ENCODE results near the gene DCPS.

- TF ChIP-seq CTCF (IDR thresholded peaks at IDR 0.05) (no peak), POLR2AphosphoS5 (IDR thresholded peaks at IDR 0.05; ENCODE audit: insufficient read depth in 1 of 2, low read depth in 1 of 2) (peak in 1 of 2 donors; percentile 2), POLR2A (IDR thresholded peaks at IDR 0.05) (no peak)
These were observed 56.2 kb downstream of the DCPS start for GRCh38 chr11:126360049-126360446.
